ENCODE data around the gene ENDOV.
A peak's percentile ranks its signal among the peaks of the same experiment; 100 is the strongest.
"Not testable (repeated sequence)": the region's sequence is repeated elsewhere in the genome, so short reads cannot be mapped to it uniquely, and the experiment has no call there.

ENDOV gene

GRCh38 chr17:80388601-80389000 is 26.4 kb upstream of the ENDOV start:
- no peak for DNase-seq

GRCh38 chr17:80389011-80389995 is 25.7 kb upstream of the ENDOV start:
- DNase-seq = no peak

- DNase-seq = no peak
Measured at GRCh38 chr17:80393241-80393890, 21.6 kb upstream of the ENDOV start.

GRCh38 chr17:80393961-80394360 is 21.0 kb upstream of the ENDOV start:
- DNase-seq = no peak

- no peak for DNase-seq
Measured at GRCh38 chr17:80394629-80395216, 20.2 kb upstream of the ENDOV start.

- DNase-seq = no peak
Measured at GRCh38 chr17:80395402-80396151, 19.4 kb upstream of the ENDOV start.

GRCh38 chr17:80396157-80397033 is 18.6 kb upstream of the ENDOV start:
- DNase-seq = no peak

- peak; percentile 35 for DNase-seq
Measured at GRCh38 chr17:80397034-80397387, 18.0 kb upstream of the ENDOV start.

- DNase-seq = no peak
Measured at GRCh38 chr17:80397686-80398085, 17.3 kb upstream of the ENDOV start.

- not testable (repeated sequence) for DNase-seq
Measured at GRCh38 chr17:80401086-80401485, 13.9 kb upstream of the ENDOV start.

- not testable (repeated sequence) for DNase-seq
Measured at GRCh38 chr17:80402102-80402501, 12.9 kb upstream of the ENDOV start.

GRCh38 chr17:80402959-80403358 is 12.0 kb upstream of the ENDOV start:
- no peak for DNase-seq

GRCh38 chr17:80406146-80406545 is 8.8 kb upstream of the ENDOV start:
- no peak for DNase-seq

GRCh38 chr17:80407917-80408316 is 7.0 kb upstream of the ENDOV start:
- DNase-seq = not testable (repeated sequence)

- DNase-seq = peak; percentile 36
Measured at GRCh38 chr17:80408872-80409271, 6.1 kb upstream of the ENDOV start.

- no peak for DNase-seq
Measured at GRCh38 chr17:80409626-80410025, 5.3 kb upstream of the ENDOV start.

GRCh38 chr17:80410441-80411087 is 4.4 kb upstream of the ENDOV start:
- not testable (repeated sequence) for DNase-seq

GRCh38 chr17:80413771-80414507 is 1.0 kb upstream of the ENDOV start:
- no peak for DNase-seq

GRCh38 chr17:80414508-80414802 is 512 bp upstream of the ENDOV start:
- no peak for DNase-seq

- DNase-seq = no peak
Measured at GRCh38 chr17:80415626-80416137, 715 bp downstream of the ENDOV start.

Data from stimulated activated CD8-positive, alpha-beta memory T cell treated with anti-CD3 and anti-CD28 coated beads, Interleukin-4, amount 100 ng/mL, for 48 hours (primary cell).